Measurements from ENCODE around the gene KIRREL1.

The KIRREL1 gene

DNA sequence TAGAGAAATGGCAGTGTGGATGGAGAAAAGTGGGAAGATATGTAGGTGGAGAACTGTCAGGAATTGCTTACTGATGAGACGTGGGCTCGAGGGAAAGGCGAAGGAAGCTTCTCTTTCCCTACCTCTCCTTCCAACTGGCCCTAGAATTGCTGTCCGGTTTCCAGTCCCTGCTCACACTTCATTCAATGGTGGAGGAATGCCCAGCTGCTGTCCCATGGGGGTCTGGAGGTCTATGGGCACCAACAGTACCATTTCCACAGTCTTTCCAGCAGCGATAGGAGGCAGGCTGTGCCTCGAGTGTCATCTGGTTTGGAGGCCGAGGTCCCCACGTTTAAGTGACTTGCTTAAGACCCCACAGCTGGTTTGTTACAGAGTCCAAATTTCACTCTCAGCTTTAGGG is 155.7 kb downstream of the KIRREL1 start:
- no peak for DNase-seq
